Measurements from ENCODE around the gene PARD3B.

PARD3B gene

DNA sequence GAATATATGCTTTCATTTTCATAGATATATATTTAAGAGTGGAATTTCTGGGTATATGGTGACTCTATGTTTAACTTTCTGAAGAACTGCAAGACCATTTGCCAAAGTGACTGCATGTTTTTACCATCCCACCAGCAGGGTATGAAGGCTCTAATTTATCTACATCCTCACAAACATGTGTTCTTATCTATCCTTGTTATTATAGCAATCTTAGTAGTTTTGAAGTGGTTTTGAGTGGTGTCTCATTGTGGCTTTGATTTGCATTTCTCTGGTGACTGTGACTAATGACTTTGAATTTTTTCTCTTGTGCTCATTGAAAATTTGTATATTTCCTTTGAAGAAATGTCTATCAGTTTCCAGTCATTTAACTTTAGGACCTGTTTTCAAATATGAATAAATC is 826.9 kb downstream of the PARD3B start:
- no peak for DNase-seq

DNA sequence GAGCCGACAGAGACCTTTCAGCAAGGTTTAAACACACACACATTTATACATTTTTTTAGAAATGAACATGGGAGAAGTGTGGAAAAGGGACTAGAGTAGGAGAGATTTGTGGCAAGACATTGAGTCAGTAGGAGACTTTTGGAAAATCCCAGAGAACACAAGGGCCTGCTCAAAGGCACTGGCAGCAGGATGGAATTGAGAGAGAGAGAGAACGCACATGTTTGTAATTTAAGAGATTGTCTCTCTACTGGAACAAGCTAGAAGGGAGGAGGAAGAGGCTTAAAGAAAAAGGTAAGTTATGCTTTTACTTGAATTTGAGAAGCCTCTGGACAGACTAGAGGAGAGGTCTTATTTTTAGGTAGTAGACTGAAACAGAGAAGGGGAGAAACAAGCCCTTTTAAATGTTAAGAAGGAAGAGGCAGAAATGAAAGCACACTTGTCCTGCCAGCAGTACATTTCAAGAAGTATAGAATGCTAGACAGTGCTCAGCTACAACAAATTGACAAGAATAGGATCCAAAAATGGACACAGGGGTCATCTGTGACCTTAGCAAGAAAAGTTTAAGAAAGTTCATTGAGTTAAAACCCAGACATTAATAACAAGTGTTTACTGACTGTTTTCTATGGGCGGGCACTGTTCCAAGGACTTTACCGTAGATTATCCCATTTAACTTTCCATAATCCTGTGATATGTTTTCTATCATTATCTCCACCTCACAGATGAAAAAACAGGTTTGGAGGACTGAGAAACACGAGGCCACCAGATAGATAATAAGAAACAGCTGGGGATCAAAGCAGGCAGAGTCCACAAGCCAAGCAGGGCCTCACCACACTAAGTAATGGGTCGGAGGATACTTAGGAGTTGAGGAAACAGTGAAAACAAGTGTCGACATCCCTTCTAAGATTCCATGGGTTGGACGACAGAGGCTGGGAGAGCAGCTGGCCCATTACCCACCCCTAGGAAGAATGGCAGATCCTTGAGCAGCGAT is 830.5 kb downstream of the PARD3B start:
- DNase-seq: no peak

DNA sequence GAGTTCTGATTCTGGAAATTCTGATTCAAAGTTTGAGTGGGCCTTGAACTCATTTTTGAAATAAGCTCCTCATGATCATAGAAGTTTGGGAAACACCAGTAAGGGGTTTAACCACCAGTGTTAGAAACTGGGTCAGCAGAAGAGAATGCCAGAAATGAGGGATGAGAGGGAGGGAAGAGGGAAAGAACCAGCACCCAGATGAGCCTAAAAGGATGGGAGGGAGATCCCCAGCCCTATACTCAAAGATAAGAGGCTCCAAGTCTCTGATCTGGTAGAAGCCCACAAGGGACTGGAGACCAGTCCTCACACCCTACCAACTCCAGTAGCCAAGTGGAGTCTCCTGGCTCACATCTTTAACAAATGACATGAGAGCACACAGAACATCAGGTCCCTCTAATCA is 832.0 kb downstream of the PARD3B start:
- DNase-seq: no peak

DNA sequence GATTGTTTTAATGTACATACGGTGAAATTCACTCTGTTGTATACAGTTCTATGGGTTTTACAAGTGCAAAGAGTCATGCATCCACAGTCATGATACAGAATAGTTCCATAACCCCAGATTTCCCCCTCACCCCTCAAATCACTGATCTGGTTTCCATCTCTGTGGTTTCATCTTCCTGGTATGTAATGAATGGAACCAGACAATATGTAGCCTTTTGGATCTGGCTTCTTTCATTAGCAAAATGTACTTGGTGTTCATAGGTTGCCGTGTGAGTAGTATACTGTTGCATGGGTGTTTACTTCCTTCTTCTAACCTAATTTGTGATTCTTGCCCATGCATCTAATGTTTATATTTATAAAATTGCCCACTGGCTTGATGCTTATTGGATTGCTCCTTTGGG is 838.3 kb downstream of the PARD3B start:
- DNase-seq: no peak

DNA sequence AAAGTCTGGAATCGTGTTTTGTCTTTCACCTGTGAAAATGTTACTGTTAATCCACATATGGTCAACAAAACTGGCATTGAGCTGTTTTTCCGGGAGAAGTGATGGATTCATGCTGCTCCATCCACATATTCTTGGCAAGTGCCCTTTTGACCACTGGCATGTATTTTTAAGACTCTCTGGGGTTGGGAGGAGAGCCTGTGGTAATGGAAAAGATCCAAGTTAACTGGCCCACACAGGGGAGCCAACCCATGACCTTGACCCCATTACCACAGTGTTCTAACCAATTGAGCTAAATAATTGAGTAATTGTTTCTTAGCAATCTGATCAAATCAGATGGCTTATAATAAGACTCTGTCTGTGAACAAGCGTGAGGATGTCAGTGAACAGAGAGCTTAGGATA is 840.8 kb downstream of the PARD3B start:
- DNase-seq: no peak

DNA sequence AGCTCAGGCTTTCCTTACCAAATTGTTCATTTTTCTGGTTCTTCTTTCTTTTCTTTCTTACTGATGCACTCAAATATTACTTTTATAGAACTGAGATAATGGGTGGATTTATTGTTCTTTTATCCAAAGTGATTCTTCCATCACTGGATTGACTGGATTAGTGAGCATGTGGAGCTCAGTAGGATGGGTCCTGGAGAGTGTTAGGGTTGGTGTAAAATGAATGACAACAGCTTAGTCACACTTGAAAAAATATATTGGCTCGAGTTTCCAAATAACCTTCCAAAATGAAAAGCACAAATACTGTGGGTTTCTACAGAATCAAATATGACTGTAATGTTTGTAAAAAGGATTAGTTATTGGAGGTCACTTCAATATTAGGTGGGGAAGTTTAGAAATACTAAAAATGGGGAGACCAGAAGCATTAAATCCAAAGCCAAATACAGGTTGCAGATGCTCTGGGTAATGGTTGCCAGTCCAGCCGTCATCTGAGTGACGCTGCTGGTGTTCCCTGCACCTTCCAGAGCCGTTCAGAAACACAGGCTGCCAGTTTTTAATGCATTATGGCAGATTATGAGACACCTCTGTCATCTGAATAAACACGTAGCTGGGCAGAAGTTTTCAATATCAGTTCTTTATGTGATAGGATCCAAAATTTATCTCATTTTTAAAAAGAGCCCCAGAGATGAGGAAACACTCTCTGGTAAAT is 842.2 kb downstream of the PARD3B start:
- no peak for DNase-seq

DNA sequence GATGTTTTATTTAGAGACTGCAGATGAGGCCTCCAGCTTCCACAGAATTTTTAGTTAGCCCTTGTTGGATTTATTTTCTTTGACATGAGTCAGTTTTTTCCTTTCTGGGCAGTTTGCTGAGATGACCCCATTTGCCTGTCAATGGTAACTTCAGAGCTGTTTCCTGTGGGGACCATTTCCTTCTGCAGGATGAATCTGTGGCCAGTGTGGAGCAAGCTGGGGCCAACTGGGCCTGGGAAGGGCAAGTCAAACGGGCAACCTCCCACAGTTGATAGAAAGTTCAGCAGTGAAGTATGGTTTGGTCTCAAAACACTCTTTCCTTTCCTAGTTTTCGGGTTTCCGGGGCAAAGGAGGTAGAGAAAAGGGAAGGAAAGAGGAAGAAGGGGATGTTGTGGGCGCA is 845.6 kb downstream of the PARD3B start:
- DNase-seq: no peak

DNA sequence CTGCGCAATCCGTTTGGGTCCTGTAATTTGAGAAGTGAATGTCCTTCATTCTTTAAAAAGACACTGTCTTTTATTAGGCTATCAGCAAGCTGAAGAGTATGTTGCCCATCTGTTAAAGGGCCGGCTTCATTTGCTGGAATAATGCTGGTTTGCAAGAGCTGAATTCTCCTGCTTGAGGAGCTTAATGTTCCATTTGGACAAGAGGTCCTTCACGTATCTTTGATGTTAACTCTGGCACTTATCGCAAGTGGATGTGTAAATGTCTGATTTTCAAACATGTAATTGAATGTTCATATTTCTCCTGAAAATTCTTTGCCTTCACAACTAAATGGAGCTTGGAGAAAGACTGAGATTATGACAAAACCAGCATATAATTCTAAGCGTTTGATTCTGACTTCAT is 856.2 kb downstream of the PARD3B start:
- DNase-seq: no peak

DNA sequence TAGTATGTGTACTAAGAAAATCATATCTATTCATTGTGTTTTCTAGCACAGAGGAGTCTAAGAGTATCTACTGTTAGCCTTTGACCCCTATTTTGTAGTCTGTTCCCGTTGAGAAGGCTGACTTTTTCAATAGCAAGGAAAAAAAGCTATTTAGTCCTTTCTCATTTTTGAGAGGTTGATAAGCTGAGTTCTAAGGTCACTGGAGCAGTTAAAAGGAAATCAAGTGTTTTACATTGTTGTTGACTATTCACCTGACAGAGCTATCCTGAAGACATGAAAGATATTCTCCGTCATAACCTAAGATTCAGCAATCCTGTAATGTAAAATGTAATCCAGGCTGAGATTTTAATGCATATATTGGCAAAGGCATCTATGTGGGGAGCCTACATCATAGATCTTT is 856.7 kb downstream of the PARD3B start:
- DNase-seq: no peak

DNA sequence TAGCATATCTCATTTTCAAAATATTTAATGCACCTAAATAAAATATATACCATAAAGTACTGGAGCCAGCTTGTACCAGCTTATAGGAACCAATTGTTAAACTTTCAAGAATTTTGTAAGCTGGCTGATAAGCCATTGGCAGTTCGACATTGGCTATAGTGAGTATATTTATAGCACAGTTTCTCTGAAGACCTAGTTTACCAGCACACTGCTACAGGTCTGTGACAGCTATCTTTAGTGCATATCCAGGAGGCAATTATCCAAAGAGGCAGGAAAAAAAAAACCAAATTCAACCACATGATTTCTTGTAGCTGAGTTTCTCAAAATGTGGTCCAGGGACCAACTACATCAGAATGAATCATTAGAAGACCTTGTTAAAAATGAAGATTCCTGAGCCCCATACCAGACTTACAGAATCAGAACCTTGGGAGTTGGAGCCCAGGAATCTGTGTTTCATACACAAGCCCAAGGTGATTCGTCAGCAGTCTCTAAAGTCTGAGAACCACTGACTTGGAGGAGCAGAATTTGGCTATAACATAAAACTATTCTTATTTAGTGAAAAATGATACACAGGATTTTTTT is 858.1 kb downstream of the PARD3B start:
- no peak for DNase-seq

DNA sequence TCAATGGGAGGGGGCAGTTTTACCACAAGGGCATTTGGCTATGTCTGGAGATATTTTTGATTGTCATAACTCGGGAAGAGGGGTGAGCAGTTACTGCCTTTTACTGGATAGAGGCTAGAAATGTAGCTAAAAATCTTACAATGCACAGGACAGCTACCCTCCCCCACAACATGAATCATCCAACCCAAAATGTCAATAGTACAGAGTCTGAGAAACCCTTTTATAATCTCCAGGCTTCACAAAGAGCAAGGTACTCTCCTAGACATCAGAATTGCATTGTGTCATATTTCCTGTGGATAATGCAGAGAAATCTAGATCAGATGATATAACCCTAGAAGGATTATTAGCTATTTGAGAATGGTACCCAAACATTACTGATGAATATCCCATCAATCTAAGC is 859.9 kb downstream of the PARD3B start:
- DNase-seq: no peak

DNA sequence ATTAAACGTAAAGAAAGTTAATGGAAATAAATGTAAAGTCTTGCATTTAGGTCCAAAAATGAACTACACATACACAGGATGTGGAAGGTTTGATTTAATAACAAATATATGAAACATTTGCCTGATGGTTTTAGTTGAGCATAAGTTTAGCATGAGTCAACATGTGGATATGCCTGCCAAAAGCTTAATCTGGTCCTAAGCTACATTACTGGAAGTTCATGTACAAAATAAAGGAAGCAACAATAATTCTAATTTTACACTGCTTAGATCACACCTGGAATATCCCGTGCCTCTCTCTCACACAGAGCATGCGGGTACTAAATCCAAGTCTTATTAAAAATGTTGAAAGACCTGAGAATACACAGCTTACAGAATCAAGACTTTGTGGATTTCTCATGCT is 860.5 kb downstream of the PARD3B start:
- DNase-seq: no peak

DNA sequence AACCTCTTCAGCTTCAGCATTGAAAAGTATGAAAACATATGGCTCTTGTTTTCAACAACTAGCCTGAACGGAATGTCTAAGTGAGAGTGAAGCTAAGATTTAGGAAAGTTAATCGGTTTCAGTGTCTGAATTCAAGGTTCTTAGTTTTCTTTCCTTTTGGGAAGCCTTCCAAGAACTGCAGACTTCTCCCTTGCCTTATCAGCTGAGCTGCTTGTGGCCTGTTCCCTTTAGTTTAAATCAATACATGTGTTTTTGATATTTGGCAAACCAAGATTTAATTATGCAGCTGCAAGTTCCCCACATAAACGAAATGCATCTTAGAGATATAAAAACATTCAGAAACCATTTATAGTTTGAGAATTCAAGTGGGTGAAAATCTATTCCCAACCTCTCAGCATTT is 862.7 kb downstream of the PARD3B start:
- DNase-seq: no peak

DNA sequence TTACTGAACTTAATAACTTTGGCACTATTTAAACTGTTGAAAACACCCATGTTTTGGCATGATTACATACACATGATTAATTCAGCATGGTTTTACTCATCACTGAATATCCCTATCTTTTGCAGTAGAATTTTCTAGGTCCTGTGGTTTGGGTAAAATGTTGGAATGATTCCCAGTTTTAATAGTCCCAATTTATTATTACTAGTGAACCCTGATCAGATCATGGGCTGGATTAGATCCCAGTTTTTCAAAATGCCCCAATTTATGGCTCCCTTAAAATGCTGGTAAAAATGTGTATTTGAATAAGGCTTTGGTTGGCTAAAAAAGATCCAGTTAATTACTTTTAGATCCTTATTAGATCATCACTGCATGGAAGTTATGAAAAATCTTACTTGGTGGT is 863.4 kb downstream of the PARD3B start:
- DNase-seq: no peak

DNA sequence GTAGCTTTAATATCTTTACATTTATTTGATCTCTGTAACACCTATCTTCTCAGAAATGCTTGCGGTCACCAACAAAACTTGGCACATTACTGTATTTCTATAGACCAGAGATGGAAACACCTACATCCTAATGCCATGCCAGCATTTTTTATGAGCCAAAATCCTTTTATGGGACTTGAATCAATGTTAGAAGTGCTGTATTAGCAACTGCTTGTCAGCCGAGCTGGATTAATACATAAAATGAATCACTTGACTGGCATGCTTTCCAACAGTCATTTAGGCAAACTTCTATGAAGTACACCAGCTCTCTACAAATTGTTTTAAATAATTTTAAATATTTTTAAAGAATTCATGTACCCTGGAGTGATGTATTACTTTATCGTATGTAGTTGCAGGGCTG is 864.1 kb downstream of the PARD3B start:
- no peak for DNase-seq

DNA sequence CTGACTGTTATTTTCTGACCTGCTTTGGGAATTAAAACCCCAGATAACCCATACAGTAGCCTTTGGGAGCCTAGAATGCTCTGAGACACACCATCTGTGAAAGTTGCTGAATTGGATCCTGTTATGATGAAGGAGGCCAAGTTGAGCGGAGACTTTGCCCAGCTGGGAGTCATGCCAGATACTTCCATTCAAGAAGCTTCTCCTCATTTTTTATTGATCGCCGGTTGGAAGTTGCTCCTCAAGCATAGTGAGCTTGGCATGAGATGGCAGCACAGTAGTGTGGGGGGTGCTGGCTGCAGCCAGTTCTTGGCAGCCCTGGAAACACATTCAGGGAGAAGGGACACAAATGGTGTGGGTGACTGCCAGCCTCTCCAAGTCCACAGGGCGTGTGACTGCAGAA is 866.3 kb downstream of the PARD3B start:
- no peak for DNase-seq

DNA sequence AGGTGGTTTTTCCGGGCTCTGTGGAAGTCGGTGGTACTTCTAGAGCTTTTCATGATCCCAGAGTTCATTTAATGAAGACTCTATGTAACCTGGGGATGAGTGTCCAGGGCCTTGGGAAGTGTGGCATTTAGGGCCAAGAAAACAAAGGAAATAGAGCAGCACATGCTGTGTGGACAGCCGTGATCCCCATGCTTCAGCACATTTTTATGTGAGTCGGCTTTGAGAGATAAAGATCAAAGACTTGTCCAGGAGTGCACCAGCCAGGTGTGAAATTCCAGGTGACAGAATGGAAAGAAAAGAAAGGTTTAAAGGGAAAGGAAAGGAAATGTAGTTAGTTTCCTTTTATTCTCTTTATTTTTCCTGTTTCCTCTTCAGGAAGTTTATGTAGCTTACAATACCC is 879.1 kb downstream of the PARD3B start:
- DNase-seq: no peak

DNA sequence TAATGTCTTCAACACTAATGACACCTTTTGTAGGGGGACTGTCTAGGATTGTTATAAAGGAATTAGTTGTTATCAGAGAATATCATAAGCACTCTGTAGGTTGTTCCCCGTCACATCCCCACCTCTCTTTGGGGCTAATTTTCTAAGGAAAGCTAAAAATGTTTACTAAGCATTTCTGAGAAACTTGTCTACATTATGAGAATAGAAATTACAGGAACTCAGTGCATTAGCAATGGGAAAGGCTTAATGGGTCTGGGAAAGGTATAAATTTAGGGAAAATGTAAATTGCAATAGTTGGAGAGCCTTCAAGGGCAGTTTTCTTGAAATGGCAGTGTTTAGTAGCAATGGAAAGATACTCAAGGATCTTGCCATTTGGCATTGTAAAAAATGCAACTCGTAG is 879.8 kb downstream of the PARD3B start:
- DNase-seq: no peak

DNA sequence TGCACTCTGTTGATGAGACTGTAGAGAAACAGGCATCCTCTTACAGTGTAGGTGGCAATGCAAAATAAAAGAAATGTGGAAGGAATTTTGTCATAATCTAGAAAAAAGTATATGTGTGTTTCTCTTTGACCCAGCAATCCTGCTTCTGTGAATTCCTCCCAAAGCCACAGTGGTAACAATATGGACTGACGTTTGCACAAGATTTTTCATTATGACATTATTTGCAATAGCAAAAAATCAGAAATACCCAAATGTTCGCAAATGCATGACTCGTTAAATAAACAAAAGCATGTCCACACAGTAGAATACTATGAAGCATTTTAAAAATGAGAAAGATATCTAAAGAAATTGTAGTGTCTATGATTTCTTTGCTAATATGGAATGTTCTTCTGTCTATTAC is 881.8 kb downstream of the PARD3B start:
- DNase-seq: no peak

DNA sequence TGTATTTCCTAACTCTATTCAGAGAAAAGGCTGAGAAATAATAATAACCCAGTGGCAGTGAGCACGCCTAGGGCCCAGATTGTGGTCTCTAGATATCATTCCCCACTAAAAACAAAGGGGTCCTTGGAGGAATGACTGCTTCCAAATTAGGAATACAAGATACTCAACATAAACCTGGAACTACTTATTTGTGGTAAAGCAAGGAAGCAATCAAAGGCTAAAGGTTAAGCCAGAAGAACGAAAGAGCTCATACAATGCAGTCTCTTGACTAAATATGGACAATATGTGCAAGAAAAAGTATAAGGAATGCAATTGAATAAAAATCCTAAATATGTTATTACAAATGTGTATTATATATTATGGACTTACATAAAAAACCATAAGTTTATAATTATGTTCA is 883.5 kb downstream of the PARD3B start:
- no peak for DNase-seq

DNA sequence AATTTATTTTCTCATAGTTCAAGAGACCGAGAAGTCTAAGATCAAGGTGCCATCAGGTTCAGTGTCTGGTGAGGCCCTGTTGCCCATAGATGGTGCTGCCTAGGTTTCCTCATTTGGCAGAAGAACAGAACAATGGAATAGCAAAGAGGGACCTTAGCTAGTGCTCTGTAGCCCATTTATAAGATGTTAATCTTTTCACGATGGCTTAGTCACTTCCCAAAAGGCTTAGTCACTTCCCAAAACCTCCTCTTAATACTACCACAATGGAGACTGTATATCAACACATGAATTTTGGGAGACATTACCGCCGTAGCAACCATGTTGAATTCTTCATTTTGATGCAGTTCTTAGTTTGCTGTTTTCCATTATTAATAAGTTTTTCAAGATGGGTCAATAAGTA is 890.7 kb downstream of the PARD3B start:
- DNase-seq: no peak

DNA sequence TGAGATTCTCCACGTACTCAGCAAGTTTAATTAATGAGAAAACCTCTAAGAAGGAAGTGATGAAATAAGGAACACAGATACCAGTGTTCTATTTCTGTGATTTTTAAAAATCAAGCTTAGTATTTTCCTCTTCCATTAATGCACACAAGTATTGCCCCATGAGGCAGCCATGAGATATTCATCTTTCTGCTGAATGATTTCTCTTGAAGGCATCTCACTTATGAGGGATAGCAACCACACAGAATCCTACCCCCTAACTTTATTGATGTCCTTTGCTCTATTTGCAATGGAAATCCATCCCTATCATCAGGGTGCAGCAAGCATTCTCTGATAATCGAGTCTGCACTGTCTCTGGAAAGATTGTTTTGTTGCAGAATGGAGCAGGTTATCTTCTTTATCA is 893.0 kb downstream of the PARD3B start:
- no peak for DNase-seq

DNA sequence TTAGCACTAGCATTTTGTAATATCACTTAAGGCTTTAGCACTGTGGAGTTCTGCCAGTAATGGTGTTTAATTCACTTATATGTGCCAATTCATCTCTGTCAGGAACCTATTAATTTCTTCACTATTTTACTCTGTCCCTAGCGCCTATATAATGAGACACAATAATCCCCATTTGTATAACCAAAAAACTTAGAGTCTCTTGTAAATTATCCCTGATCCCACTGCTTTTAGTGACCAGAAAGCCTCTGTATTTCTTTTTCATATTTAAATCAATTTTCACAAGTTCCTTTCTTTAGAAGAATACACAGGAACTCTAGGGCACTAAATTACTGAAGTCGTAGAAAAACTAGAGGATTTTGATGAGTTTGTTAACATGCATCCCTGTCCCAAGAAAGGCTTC is 894.3 kb downstream of the PARD3B start:
- no peak for DNase-seq

DNA sequence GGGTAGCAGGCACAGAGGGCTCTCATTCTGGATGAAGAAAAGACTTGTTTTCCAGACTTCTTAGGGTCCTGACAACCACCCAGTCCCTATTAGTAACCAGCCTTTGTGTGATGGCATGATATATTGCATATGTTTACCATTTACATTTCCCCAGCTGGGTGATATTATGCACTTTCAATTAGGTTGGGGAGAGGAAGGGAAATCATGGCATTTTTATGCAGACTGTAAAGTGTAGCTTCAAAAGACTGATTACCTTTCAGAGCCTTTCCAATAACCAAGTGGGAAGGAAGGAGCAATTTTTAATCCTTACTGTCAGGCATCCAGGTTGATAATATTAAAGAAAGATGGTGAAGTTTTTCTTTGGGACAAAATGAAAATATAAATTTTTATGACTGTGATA is 896.2 kb downstream of the PARD3B start:
- no peak for DNase-seq
